H1 (cell line): ENCODE measurements around the gene UBN2. TPM values are rescaled to one million over a fixed set of nuclear protein-coding genes. Genes with fewer than 3 reads are reported as not detected.

Experiments used
- BRCA1 ChIP-seq: IDR thresholded peaks from 2 replicates; pipeline ENCODE4 v1.6.1; 2012; ENCODE audit warnings: low read depth, low read length, improper control_type of control experiment
- CREB1 ChIP-seq: IDR thresholded peaks from 2 replicates; pipeline ENCODE4 v1.6.1; 2012; ENCODE audit warnings: inconsistent platforms
- CTBP2 ChIP-seq: IDR thresholded peaks from 2 replicates; pipeline ENCODE4 v1.7.0; 2011; ENCODE audit warnings: borderline replicate concordance, mild to moderate bottlenecking, moderate library complexity, mixed read lengths, low read length; ENCODE audit not compliant: insufficient read depth, insufficient read length
- FOSL1 ChIP-seq: IDR thresholded peaks from 2 replicates; pipeline ENCODE4 v1.6.1; 2011; ENCODE audit warnings: mild to moderate bottlenecking, low read depth, low read length, moderate library complexity; ENCODE audit not compliant: insufficient read depth
- HDAC2 ChIP-seq, 2 experiments: fragments of 300-600 bp in 1 of 2; sonication (generic) in 1 of 2; IDR thresholded peaks; 2 replicates each; pipeline ENCODE4 v1.6.1; 2011 to 2012; ENCODE audit warnings: low read depth in 2 of 2, low read length in 2 of 2, mild to moderate bottlenecking in 2 of 2, moderate library complexity in 2 of 2, borderline replicate concordance in 1 of 2, inconsistent platforms in 1 of 2
- HDAC6 ChIP-seq: IDR thresholded peaks from one replicate; pipeline ENCODE4 v1.7.1; 2012; ENCODE audit warnings: low read depth, mild to moderate bottlenecking, inconsistent platforms, low read length, moderate library complexity
- SIX5 ChIP-seq: IDR thresholded peaks from 2 replicates; pipeline ENCODE4 v1.6.1; 2011; ENCODE audit warnings: mild to moderate bottlenecking, low read depth, low read length
- TAF1 ChIP-seq: IDR thresholded peaks from 2 replicates; pipeline ENCODE4 v1.6.1; 2011; ENCODE audit warnings: mild to moderate bottlenecking, low read depth, low read length
- polyA plus RNA-seq, 7 experiments: library from polyadenylated mRNA; depleted of rRNA in 3 of 7; stranded (reverse) in 5 of 7; unstranded in 2 of 7; fragments of >200 nt in 5 of 7; fragments of 200-250 nt in 2 of 7; gene quantifications; 1 replicate in 5 of 7; 2 replicates in 1 of 7; 4 replicates in 1 of 7; pipeline versions ENCODE4 v1.2.1 to v1.2.3, GENCODE V29; 2011 to 2013; ENCODE audit warnings: missing spikeins in 2 of 7, mixed read lengths in 2 of 7
- total RNA-seq: library from RNA; stranded (reverse); fragmentation: NEBNext Ultra II Directional; extraction: Animal tissue kit (Norgen Biotek cat#: 25700); gene quantifications from 2 replicates; pipeline ENCODE4 v1.2.1, GENCODE V29; 2021
- TF ChIP-seq, protein P1 (sequence below): fragments of 300-600 bp; sonication (generic); IDR thresholded peaks from 2 replicates; pipeline ENCODE4 v1.7.1; 2012; ENCODE audit warnings: low read length, moderate library complexity, mild to moderate bottlenecking, inconsistent platforms; ENCODE audit not compliant: insufficient replicate concordance

UBN2 gene
- total and polyA plus RNA-seq, 2 of the 8 experiments (the other 6 are each of a cell fraction or from before 2014, with no cell fraction given), result 4.1 to 39.6 TPM

DNA sequence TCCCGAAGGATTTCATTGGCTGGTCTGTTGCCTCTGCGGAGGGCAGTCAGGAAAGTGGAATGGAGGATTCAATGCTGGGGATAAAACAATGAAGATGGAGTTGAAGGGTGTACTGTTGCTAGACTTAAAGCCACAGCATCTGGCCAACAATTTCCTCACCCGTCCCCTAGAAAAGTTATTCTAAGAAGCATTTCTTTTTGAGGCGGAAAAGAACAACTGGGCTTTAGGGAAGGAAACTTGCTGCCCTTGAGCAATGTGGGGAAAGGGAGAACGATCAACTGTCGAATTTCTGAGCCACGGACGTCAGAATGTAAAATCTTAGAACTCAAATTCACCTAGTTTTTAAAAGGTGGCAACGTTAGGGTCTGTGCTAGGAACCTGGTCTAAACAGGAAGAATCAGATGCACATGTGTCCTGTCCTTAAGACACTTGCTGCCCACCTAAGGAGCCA lies 110.8 kb downstream of the UBN2 start (continued):
- TF ChIP-seq, protein P1, sequence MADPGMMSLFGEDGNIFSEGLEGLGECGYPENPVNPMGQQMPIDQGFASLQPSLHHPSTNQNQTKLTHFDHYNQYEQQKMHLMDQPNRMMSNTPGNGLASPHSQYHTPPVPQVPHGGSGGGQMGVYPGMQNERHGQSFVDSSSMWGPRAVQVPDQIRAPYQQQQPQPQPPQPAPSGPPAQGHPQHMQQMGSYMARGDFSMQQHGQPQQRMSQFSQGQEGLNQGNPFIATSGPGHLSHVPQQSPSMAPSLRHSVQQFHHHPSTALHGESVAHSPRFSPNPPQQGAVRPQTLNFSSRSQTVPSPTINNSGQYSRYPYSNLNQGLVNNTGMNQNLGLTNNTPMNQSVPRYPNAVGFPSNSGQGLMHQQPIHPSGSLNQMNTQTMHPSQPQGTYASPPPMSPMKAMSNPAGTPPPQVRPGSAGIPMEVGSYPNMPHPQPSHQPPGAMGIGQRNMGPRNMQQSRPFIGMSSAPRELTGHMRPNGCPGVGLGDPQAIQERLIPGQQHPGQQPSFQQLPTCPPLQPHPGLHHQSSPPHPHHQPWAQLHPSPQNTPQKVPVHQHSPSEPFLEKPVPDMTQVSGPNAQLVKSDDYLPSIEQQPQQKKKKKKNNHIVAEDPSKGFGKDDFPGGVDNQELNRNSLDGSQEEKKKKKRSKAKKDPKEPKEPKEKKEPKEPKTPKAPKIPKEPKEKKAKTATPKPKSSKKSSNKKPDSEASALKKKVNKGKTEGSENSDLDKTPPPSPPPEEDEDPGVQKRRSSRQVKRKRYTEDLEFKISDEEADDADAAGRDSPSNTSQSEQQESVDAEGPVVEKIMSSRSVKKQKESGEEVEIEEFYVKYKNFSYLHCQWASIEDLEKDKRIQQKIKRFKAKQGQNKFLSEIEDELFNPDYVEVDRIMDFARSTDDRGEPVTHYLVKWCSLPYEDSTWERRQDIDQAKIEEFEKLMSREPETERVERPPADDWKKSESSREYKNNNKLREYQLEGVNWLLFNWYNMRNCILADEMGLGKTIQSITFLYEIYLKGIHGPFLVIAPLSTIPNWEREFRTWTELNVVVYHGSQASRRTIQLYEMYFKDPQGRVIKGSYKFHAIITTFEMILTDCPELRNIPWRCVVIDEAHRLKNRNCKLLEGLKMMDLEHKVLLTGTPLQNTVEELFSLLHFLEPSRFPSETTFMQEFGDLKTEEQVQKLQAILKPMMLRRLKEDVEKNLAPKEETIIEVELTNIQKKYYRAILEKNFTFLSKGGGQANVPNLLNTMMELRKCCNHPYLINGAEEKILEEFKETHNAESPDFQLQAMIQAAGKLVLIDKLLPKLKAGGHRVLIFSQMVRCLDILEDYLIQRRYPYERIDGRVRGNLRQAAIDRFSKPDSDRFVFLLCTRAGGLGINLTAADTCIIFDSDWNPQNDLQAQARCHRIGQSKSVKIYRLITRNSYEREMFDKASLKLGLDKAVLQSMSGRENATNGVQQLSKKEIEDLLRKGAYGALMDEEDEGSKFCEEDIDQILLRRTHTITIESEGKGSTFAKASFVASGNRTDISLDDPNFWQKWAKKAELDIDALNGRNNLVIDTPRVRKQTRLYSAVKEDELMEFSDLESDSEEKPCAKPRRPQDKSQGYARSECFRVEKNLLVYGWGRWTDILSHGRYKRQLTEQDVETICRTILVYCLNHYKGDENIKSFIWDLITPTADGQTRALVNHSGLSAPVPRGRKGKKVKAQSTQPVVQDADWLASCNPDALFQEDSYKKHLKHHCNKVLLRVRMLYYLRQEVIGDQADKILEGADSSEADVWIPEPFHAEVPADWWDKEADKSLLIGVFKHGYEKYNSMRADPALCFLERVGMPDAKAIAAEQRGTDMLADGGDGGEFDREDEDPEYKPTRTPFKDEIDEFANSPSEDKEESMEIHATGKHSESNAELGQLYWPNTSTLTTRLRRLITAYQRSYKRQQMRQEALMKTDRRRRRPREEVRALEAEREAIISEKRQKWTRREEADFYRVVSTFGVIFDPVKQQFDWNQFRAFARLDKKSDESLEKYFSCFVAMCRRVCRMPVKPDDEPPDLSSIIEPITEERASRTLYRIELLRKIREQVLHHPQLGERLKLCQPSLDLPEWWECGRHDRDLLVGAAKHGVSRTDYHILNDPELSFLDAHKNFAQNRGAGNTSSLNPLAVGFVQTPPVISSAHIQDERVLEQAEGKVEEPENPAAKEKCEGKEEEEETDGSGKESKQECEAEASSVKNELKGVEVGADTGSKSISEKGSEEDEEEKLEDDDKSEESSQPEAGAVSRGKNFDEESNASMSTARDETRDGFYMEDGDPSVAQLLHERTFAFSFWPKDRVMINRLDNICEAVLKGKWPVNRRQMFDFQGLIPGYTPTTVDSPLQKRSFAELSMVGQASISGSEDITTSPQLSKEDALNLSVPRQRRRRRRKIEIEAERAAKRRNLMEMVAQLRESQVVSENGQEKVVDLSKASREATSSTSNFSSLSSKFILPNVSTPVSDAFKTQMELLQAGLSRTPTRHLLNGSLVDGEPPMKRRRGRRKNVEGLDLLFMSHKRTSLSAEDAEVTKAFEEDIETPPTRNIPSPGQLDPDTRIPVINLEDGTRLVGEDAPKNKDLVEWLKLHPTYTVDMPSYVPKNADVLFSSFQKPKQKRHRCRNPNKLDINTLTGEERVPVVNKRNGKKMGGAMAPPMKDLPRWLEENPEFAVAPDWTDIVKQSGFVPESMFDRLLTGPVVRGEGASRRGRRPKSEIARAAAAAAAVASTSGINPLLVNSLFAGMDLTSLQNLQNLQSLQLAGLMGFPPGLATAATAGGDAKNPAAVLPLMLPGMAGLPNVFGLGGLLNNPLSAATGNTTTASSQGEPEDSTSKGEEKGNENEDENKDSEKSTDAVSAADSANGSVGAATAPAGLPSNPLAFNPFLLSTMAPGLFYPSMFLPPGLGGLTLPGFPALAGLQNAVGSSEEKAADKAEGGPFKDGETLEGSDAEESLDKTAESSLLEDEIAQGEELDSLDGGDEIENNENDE, result no peak
- TF ChIP-seq TAF1 (peak; percentile 5), CTBP2 (no peak), BRCA1 (no peak), SIX5 (no peak), CREB1 (no peak), HDAC2 (IDR thresholded peaks at IDR 0.05; ENCODE audit: borderline replicate concordance in 1 of 2, low read depth in 2 of 2, low read length in 2 of 2) (no peak), HDAC6 (no peak), FOSL1 (no peak)
